ENCODE results near the gene MT1H. TPM values are rescaled to one million over a fixed set of nuclear protein-coding genes. Genes with fewer than 3 reads are reported as not detected.

MT1H gene
- total and polyA plus RNA-seq, 2 of the 13 experiments (the other 11 are each of a cell fraction or from before 2014, with no cell fraction given): 0.60 TPM; not detected in 1

- peak; percentile 73; the same call in 1 of the 2 replicates for TF ChIP-seq KDM3A (CRISPR knock-in tag; IDR thresholded peaks at IDR 0.05; ENCODE audit: low read depth)
- TF ChIP-seq ZNF543 (CRISPR knock-in tag; IDR thresholded peaks at IDR 0.05): no peak; the same call in 1 of the 2 replicates
- no peak for TF ChIP-seq FOXJ3 (CRISPR knock-in tag; IDR thresholded peaks at IDR 0.05; ENCODE audit: borderline replicate concordance)
- TF ChIP-seq ZNF550 (CRISPR knock-in tag; IDR thresholded peaks at IDR 0.05; ENCODE audit: borderline replicate concordance): no peak; the same call in 1 of the 2 replicates
- peak; percentile 48; the same call in 1 of the 2 replicates for TF ChIP-seq RNF2 (conservative IDR thresholded peaks at IDR 0.05; ENCODE audit: low read depth)
- TF ChIP-seq ZNF292 (CRISPR knock-in tag; IDR thresholded peaks at IDR 0.05; ENCODE audit: borderline replicate concordance, low read depth): peak; percentile 74
- TF ChIP-seq RBM39 (IDR thresholded peaks at IDR 0.05; ENCODE audit: low read depth, low read length, poor library complexity, severe bottlenecking): peak; percentile 90
- no peak for TF ChIP-seq BCLAF1 (IDR thresholded peaks at IDR 0.05)
- TF ChIP-seq ZNF318 (CRISPR knock-in tag; IDR thresholded peaks at IDR 0.05): peak; percentile 28; the same call in 1 of the 2 replicates
- TF ChIP-seq RFXANK (CRISPR knock-in tag; IDR thresholded peaks at IDR 0.05): no peak
- TF ChIP-seq ETV5 (CRISPR knock-in tag; IDR thresholded peaks at IDR 0.05; ENCODE audit: borderline replicate concordance): peak; percentile 43; the same call in 1 of the 2 replicates
- TF ChIP-seq KDM5B (CRISPR knock-in tag; IDR thresholded peaks at IDR 0.05; ENCODE audit: borderline replicate concordance): peak; percentile 83
- no peak for TF ChIP-seq FOSL1 (CRISPR knock-in tag; IDR thresholded peaks at IDR 0.05; ENCODE audit: borderline replicate concordance)
- TF ChIP-seq NCOR1 (IDR thresholded peaks at IDR 0.05; ENCODE audit: borderline replicate concordance, low read length): peak; percentile 31; the same call in 1 of the 2 replicates
- TF ChIP-seq ZMYM2 (CRISPR knock-in tag; IDR thresholded peaks at IDR 0.05): no peak
- TF ChIP-seq NFE2L1 (CRISPR knock-in tag; IDR thresholded peaks at IDR 0.05; ENCODE audit: borderline replicate concordance): peak; percentile 6; the same call in 1 of the 2 replicates
- no peak for TF ChIP-seq HES4 (CRISPR knock-in tag; IDR thresholded peaks at IDR 0.05; ENCODE audit: borderline replicate concordance)
Observed at GRCh38 chr16:56681939-56682702, 12.5 kb downstream of the MT1H start, which contains the start of gene MT1X (continued).

All from HepG2 (cell line).